PC-3 (cell line): ENCODE results near the gene CATSPERE. TPM values are rescaled to one million over a fixed set of nuclear protein-coding genes. Genes with fewer than 3 reads are reported as not detected.

Experiments used
- ATAC-seq: fragments of 200-7000 bp; cut with Tn5 transposase; 2 replicates; pipeline ENCODE4 v1.9.1; 2020; ENCODE audit warnings: mild to moderate bottlenecking, moderate library complexity
- BruUV-seq: library from RNA; stranded (reverse); fragments of 400-500 nt; replicated peaks from 2 replicates; lab custom pipeline; 2021; lab: Mats Ljungman, UMichigan
- CTCF ChIA-PET: fragments of 300-600 bp; sonication (Branson Sonifier 250); formaldehyde crosslinking; loops from one replicate; lab custom pipeline; 2022; ENCODE audit warnings: antibody characterized with exemption; lab: Charles Lee
- POLR2A ChIA-PET: fragments of 300-600 bp; sonication (Branson Sonifier 250); formaldehyde crosslinking; loops from one replicate; lab custom pipeline; 2022; ENCODE audit warnings: antibody characterized with exemption; ENCODE audit not compliant: unreplicated experiment; lab: Charles Lee
- DNase-seq: peaks from one replicate; pipeline ENCODE4 v3.0.0-alpha.2; 2015
- H2AFZ ChIP-seq: fragments of 300-600 bp; sonication (generic); 2 replicates; pipeline ENCODE4 v1.6.0; 2016; ENCODE audit warnings: antibody characterized with exemption, low read length
- H3F3A ChIP-seq: fragments of 300-600 bp; sonication (generic); one replicate; pipeline ENCODE4 v1.6.0; 2017; ENCODE audit warnings: antibody characterized with exemption, low read length, control low read depth, mild to moderate bottlenecking; ENCODE audit not compliant: unreplicated experiment
- H3K27ac ChIP-seq: fragments of 300-600 bp; sonication (generic); 2 replicates; pipeline ENCODE4 v1.5.1; 2016; ENCODE audit warnings: mild to moderate bottlenecking, low read length
- H3K27me3 ChIP-seq: fragments of 300-600 bp; sonication (generic); 2 replicates; pipeline ENCODE4 v1.6.1; 2016; ENCODE audit warnings: low read length, mixed read lengths
- H3K36me3 ChIP-seq: fragments of 300-600 bp; sonication (generic); 2 replicates; pipeline ENCODE4 v1.6.1; 2016; ENCODE audit warnings: low read depth, mixed run types, low read length, mixed read lengths
- H3K4me1 ChIP-seq: fragments of 300-600 bp; sonication (generic); 2 replicates; pipeline ENCODE4 v1.5.1; 2016; ENCODE audit warnings: low read length; ENCODE audit not compliant: insufficient read depth
- H3K4me2 ChIP-seq: fragments of 300-600 bp; sonication (generic); 2 replicates; pipeline ENCODE4 v1.6.0; 2016; ENCODE audit warnings: low read length
- H3K4me3 ChIP-seq: fragments of 300-600 bp; sonication (generic); 2 replicates; pipeline ENCODE4 v1.5.1; 2016; ENCODE audit warnings: mild to moderate bottlenecking, low read length, mixed read lengths
- H3K79me2 ChIP-seq: fragments of 300-600 bp; sonication (generic); 2 replicates; pipeline ENCODE4 v1.6.1; 2017; ENCODE audit warnings: low read length, mixed read lengths
- H3K9ac ChIP-seq: fragments of 300-600 bp; sonication (generic); 2 replicates; pipeline ENCODE4 v1.6.0; 2016; ENCODE audit warnings: mild to moderate bottlenecking, low read length
- H3K9me2 ChIP-seq: fragments of 300-600 bp; sonication (generic); replicated peaks from 2 replicates; pipeline ENCODE4 v1.6.1; 2016; ENCODE audit warnings: mixed run types, low read length, mixed read lengths
- H3K9me3 ChIP-seq: fragments of 300-600 bp; sonication (generic); 2 replicates; pipeline ENCODE4 v1.6.1; 2016; ENCODE audit warnings: low read length, mixed read lengths
- H4K20me1 ChIP-seq: fragments of 300-600 bp; sonication (generic); 2 replicates; pipeline ENCODE4 v1.6.1; 2016; ENCODE audit warnings: low read length, mixed read lengths
- EZH2 ChIP-seq: fragments of 300-600 bp; sonication (generic); IDR thresholded peaks from one replicate; pipeline ENCODE4 v1.6.1; 2017; ENCODE audit warnings: antibody characterized with exemption, mild to moderate bottlenecking, low read length; ENCODE audit not compliant: unreplicated experiment
- EZH2phosphoT487 ChIP-seq: fragments of 300-600 bp; sonication (generic); IDR thresholded peaks from 2 replicates; pipeline ENCODE4 v1.6.1; 2018; ENCODE audit warnings: mild to moderate bottlenecking, antibody characterized with exemption, low read length, borderline replicate concordance
- intact Hi-C: fragments of 100-400 bp; cut with micrococcal nuclease; formaldehyde crosslinking; loops from 2 replicates; pipeline ENCODE4 v1.9.0; 2023
- total RNA-seq: library from RNA; depleted of rRNA; stranded (reverse); fragments of >200 nt; gene quantifications from 2 replicates; pipeline ENCODE4 v1.2.3, GENCODE V29; 2014
- TF ChIP-seq, protein P1 (sequence below): fragments of 300-600 bp; sonication (generic); conservative IDR thresholded peaks from 2 replicates; pipeline ENCODE4 v1.5.1; 2017; ENCODE audit warnings: antibody characterized with exemption, low read depth, mild to moderate bottlenecking, low read length

CATSPERE gene
- total RNA-seq, 1 experiment from 2014 or later, result not detected

DNA sequence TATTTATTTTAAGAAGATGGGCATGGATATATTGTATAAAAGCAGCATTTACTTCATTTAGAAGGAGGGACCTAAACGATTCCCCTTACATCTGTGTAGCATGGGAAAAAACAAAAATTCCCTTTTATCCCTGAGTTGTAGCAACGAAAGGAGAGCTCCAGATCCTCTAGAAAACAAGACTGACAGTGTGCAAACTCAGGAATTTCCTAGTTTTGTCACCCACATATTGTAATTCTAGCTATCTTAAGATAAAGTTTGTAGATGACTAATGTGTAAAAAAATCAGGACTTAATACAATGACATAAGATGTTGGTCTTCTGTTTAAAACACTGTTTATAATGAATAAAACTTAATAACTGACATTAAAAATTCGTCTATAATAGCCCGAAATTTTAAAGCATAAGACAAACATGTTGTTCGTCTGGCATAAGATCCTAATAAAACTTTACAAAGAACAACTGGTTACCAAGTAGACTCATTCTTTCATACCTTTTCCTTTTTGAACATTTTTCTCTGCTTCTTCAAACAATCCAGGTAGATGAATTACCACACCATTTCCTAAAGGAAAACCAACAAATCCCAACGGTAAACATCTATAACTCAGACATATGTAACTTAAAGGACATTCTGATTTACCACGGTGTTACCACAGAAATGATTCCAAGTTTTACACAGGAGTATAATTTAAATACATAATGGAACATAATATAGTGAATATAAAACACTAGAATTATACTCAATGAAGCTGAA is 24.6 kb upstream of the CATSPERE start:
- Histone ChIP-seq H3K36me3 (peaks cover 15% of the 10 kb centered on the region; the same call in 1 of the 2 replicates), H3K9ac (peak overlapping the region; percentile 41), H4K20me1 (no peaks in the 10 kb centered on the region), H2AFZ (no peak overlapping the region), H3K9me3 (no peaks in the 10 kb centered on the region), H3K27ac (peak overlapping the region; percentile 86), H3K4me3 (peak overlapping the region; percentile 13; the same call in 1 of the 2 replicates), H3K4me1 (peaks cover 37% of the 10 kb centered on the region), H3F3A (peaks cover 16% of the 10 kb centered on the region), H3K9me2 (no peaks in the 10 kb centered on the region), H3K27me3 (no peaks in the 10 kb centered on the region), H3K79me2 (peaks cover 51% of the 10 kb centered on the region), H3K4me2 (peak overlapping the region; percentile 70)
- ChIA-PET POLR2A (interaction anchor here (0.6 kb wide), 1 partner anchor 64 kb away, joined by 16 read pairs; no protein-coding TSS in a partner anchor), CTCF (interaction anchor here (0.5 to 0.6 kb wide), 2 partner anchors 8 to 43 kb away, joined by 3 to 4 read pairs; no protein-coding TSS in a partner anchor)
- BruUV-seq, result no TSS peak
- DNase-seq (peak; percentile 60), ATAC-seq (peak; percentile 39)
- TF ChIP-seq EZH2, result no peak
- TF ChIP-seq, protein P1, sequence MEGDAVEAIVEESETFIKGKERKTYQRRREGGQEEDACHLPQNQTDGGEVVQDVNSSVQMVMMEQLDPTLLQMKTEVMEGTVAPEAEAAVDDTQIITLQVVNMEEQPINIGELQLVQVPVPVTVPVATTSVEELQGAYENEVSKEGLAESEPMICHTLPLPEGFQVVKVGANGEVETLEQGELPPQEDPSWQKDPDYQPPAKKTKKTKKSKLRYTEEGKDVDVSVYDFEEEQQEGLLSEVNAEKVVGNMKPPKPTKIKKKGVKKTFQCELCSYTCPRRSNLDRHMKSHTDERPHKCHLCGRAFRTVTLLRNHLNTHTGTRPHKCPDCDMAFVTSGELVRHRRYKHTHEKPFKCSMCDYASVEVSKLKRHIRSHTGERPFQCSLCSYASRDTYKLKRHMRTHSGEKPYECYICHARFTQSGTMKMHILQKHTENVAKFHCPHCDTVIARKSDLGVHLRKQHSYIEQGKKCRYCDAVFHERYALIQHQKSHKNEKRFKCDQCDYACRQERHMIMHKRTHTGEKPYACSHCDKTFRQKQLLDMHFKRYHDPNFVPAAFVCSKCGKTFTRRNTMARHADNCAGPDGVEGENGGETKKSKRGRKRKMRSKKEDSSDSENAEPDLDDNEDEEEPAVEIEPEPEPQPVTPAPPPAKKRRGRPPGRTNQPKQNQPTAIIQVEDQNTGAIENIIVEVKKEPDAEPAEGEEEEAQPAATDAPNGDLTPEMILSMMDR, result no peak
- no peak for TF ChIP-seq EZH2phosphoT487
- intact Hi-C loops, result loop anchor here (1.0 to 5.0 kb wide), 3 partner anchors 14 to 113 kb away; partner anchors contain the start of gene ADSS2

DNA sequence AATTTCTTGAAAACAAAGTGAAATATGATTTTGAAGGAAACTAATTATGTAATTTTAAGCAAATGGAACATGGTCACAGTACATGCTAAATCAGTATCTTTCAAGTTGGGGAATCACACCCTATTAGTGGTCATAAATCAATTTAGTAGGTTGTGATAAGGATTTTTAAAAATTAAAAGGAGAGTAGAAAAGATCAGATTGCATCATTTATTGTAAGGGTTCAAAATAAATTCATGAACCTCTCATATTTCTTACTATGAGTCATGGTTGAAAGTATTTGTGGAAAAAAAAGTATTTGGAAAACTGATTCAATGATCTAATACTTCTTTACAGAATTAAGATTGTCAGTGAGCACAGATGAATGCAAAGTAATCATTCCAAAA is 24.0 kb upstream of the CATSPERE start:
- H3K9me3 ChIP-seq, result no peaks in the 10 kb centered on the region
- POLR2A ChIA-PET, result no interaction called here
- TF ChIP-seq, protein P1, result no peak
- TF ChIP-seq EZH2phosphoT487 (no peak), EZH2 (no peak)
- H4K20me1 ChIP-seq, result no peaks in the 10 kb centered on the region
- intact Hi-C loops, result loop anchor here (2.0 to 5.0 kb wide), 2 partner anchors 14 to 90 kb away; partner anchors contain the start of gene ADSS2
- peak overlapping the region; percentile 86 for H3K27ac ChIP-seq
- DNase-seq, result peak; percentile 41
- ATAC-seq, result no peak; the same call in 1 of the 2 replicates
- peaks cover 16% of the 10 kb centered on the region for H3F3A ChIP-seq
- H2AFZ ChIP-seq, result no peak overlapping the region
- BruUV-seq, result no TSS peak
- H3K4me2 ChIP-seq, result peak overlapping the region; percentile 70
- H3K9me2 ChIP-seq, result no peaks in the 10 kb centered on the region
- peaks cover 56% of the 10 kb centered on the region for H3K79me2 ChIP-seq
- H3K36me3 ChIP-seq, result peaks cover 9% of the 10 kb centered on the region; the same call in 1 of the 2 replicates
- H3K4me3 ChIP-seq, result peak overlapping the region; percentile 13; the same call in 1 of the 2 replicates
- peaks cover 37% of the 10 kb centered on the region for H3K4me1 ChIP-seq
- no peaks in the 10 kb centered on the region for H3K27me3 ChIP-seq
- peak overlapping the region; percentile 41 for H3K9ac ChIP-seq
- CTCF ChIA-PET, result no interaction called here
